Esophagus squamous epithelium (tissue), 5 donors: ENCODE measurements around the gene TSPAN4. TPM values are rescaled to one million over a fixed set of nuclear protein-coding genes. Genes with fewer than 3 reads are reported as not detected.

ENCODE experiments used
- DNase-seq: peaks from one replicate; lab custom pipeline; 2025; lab: John Stamatoyannopoulos, UW
- H3K27ac ChIP-seq, 4 donors: fragments of 200-600 bp; sonication (generic); one replicate each; pipeline ENCODE4 v1.5.1; 2016 to 2019; ENCODE audit warnings: mild to moderate bottlenecking in 1 of 4
- H3K27me3 ChIP-seq, 4 donors: fragments of 200-600 bp; sonication (generic); 1 replicate in 3 of 4; 2 replicates in 1 of 4; pipeline versions ENCODE4 v1.5.1 to v1.6.0; 2017 to 2021; ENCODE audit warnings: antibody characterized with exemption in 1 of 4
- H3K36me3 ChIP-seq, 3 donors: fragments of 200-600 bp; sonication (generic); one replicate each; pipeline ENCODE4 v1.5.1; 2016 to 2019
- H3K4me1 ChIP-seq, 3 donors: fragments of 200-600 bp; sonication (generic); one replicate each; pipeline ENCODE4 v1.5.1; 2017 to 2019
- H3K4me3 ChIP-seq, 4 donors: fragments of 200-600 bp; sonication (generic); 1 replicate in 3 of 4; 2 replicates in 1 of 4; pipeline ENCODE4 v1.5.1; 2016 to 2019; ENCODE audit warnings: mild to moderate bottlenecking in 2 of 4, moderate library complexity in 1 of 4
- H3K9me3 ChIP-seq, 3 donors: fragments of 200-600 bp; sonication (generic); one replicate each; pipeline ENCODE4 v1.5.1; 2016 to 2019
- CTCF ChIP-seq, 6 experiments: fragments of 450-650 bp in 4 of 6; fragments of 200-600 bp in 2 of 6; sonication (generic) in 2 of 6; IDR thresholded peaks; one replicate each; pipeline ENCODE4 v1.5.1; 2016 to 2019; ENCODE audit warnings: antibody characterized with exemption in 6 of 6, mild to moderate bottlenecking in 4 of 6, moderate library complexity in 4 of 6
- POLR2A ChIP-seq, 4 donors: fragments of 450-650 bp; IDR thresholded peaks; one replicate each; pipeline ENCODE4 v1.6.1; 2017; ENCODE audit warnings: antibody characterized with exemption in 4 of 4, mild to moderate bottlenecking in 4 of 4, moderate library complexity in 3 of 4
- WGBS, 2 donors: methylation state at CpG; one replicate each; pipeline ENCODE4 v1.1.5; 2018; 5-methylcytosine and 5-hydroxymethylcytosine counted together
- intact Hi-C: fragments of 100-400 bp; cut with DNase I; formaldehyde crosslinking; loops from one replicate; pipeline ENCODE4 v1.15.0; 2022
- total RNA-seq, 4 donors: library from RNA; depleted of rRNA; stranded (reverse); fragments of >200 nt; gene quantifications; one replicate each; pipeline ENCODE4 v1.1.0, GENCODE V29; 2016
- donor health status: DM: yes; HTN: yes; CAD: no.

TSPAN4 gene
- total RNA-seq, 4 donors from 2014 or later = 6.8 to 59.7 (median 19.0) TPM

GRCh38 chr11:905952-906351 lies 63.3 kb downstream of the TSPAN4 start:
- peaks cover 11 to 24% (median 11%) of the 10 kb centered on the region in 3 donors for H3K4me1 ChIP-seq
- TF ChIP-seq POLR2A (IDR thresholded peaks at IDR 0.05) (no peak), CTCF (IDR thresholded peaks at IDR 0.05) (no peak)
- no peaks in the 10 kb centered on the region for H3K27me3 ChIP-seq
- DNase-seq = no peak
- no peak overlapping the region for H3K4me3 ChIP-seq
- H3K36me3 ChIP-seq = peaks cover 28 to 41% (median 32%) of the 10 kb centered on the region in 3 donors
- no peaks in the 10 kb centered on the region for H3K9me3 ChIP-seq
- H3K27ac ChIP-seq = no peak overlapping the region
- intact Hi-C loops = no loop called here
- WGBS, 2 donors = 83 to 86% methylated on average over 5 to 6 of the region's 7 CpGs

DNA sequence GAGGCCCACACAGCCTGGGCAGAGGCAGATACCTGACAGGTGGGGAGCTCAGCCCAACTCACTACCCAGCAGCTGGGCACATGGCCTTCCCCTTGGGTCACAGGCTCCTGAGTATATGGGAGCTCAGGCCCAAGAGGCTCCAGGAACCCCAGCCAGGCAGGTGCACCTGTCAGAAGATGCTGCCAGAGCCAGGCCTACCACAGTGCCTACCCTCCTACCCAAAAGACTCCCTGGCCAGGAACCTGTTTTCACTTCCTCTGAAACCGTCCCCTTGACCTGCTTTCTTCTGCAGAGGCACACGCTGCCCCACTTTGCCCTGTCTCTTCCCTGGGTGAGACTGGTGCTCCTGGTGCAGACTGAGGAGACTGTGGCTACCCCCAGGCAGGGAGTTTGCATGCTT lies 65.0 kb downstream of the TSPAN4 start:
- no peak overlapping the region for H3K4me3 ChIP-seq
- H3K4me1 ChIP-seq = peaks cover 11 to 33% (median 15%) of the 10 kb centered on the region in 3 donors
- no peak for TF ChIP-seq POLR2A (IDR thresholded peaks at IDR 0.05)
- no peak for TF ChIP-seq CTCF (IDR thresholded peaks at IDR 0.05)
- H3K27me3 ChIP-seq = no peaks in the 10 kb centered on the region
- peaks cover 14 to 24% (median 18%) of the 10 kb centered on the region in 3 donors for H3K36me3 ChIP-seq
- no peaks in the 10 kb centered on the region for H3K9me3 ChIP-seq
- WGBS, 2 donors = 42 to 80% methylated on average over 1 to 2 of the region's 2 CpGs
- intact Hi-C loops = no loop called here
- H3K27ac ChIP-seq = no peak overlapping the region
- DNase-seq = no peak

- Histone ChIP-seq H3K27ac (no peak overlapping the region), H3K4me3 (no peak overlapping the region), H3K36me3 (peaks cover 8 to 18% (median 12%) of the 10 kb centered on the region in 3 donors), H3K27me3 (no peaks in the 10 kb centered on the region), H3K9me3 (no peaks in the 10 kb centered on the region), H3K4me1 (peaks cover 11 to 33% (median 15%) of the 10 kb centered on the region in 3 donors)
- no peak for DNase-seq
- 62% methylated on average over 2 to 5 of the region's 5 CpGs for WGBS, 2 donors
- intact Hi-C loops = no loop called here
- TF ChIP-seq CTCF (IDR thresholded peaks at IDR 0.05) = no peak
Measured at GRCh38 chr11:908273-908672, 65.6 kb downstream of the TSPAN4 start.

DNA sequence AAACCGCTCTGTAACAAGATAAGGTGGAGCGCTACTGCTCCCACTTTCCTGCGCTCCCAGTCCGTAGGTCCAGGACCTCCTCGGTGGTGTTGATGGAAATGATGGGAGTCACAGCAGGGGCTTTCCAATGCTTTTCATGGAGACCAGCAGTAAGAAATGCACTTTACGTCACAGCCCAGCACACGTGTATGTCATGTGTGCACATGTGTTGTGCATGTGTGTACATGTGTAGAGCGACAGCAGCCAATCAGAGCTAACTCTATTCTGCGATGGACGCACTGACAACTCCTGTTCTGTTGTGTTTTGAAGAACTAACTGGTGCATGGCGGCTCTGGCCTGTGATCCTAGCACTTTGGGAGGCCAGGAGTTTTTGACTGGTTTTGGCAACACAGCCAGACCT lies 66.8 kb downstream of the TSPAN4 start:
- peaks cover 11 to 33% (median 15%) of the 10 kb centered on the region in 3 donors for H3K4me1 ChIP-seq
- peak overlapping the region in 1 of 4 donors; percentile 95 for H3K4me3 ChIP-seq
- no peak overlapping the region for H3K27ac ChIP-seq
- H3K36me3 ChIP-seq = peaks cover 0 to 7% (median under 1%) of the 10 kb centered on the region in 3 donors
- 78 to 83% methylated on average over 5 to 10 of the region's 11 CpGs for WGBS, 2 donors
- no peak for DNase-seq
- no peaks in the 10 kb centered on the region for H3K9me3 ChIP-seq
- TF ChIP-seq CTCF (IDR thresholded peaks at IDR 0.05) = no peak
- intact Hi-C loops = no loop called here
- no peaks in the 10 kb centered on the region for H3K27me3 ChIP-seq

DNA sequence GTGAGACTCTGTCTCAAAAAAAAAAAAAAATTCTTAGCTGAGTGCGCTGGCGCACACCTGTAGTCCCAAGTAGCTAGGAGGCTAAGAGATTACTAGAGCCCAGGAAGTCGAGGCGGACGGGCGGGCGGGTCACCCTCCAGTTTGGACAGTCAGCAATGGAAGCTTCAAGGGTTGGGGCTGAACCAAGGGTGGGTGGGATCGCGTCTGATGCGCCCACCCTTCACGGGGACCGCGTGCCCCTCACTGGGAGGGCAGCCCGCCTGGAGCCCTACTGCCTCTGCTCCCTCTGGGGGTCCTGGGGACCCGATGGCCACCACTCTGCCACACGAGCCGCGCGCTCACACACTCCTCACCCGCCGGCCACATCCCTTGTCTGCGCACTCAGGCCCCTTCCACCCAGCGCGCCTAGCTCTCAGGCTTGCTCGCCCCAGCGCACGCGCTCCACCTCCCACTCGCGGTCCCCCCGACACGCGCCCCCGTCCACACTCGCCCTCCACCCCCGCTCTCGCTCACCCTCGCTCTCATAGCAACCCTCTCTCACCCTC lies 67.5 kb downstream of the TSPAN4 start:
- TF ChIP-seq CTCF (IDR thresholded peaks at IDR 0.05) (no peak), POLR2A (IDR thresholded peaks at IDR 0.05) (no peak)
- 2 to 4% methylated on average over 23 to 34 of the region's 38 CpGs for WGBS, 2 donors
- Histone ChIP-seq H3K4me3 (peak overlapping the region; percentile 80 to 95 (median 84)), H3K27ac (peak overlapping the region; percentile 86 to 97 (median 94)), H3K9me3 (no peaks in the 10 kb centered on the region), H3K36me3 (no peaks in the 10 kb centered on the region), H3K27me3 (no peaks in the 10 kb centered on the region), H3K4me1 (peaks cover 11 to 33% (median 15%) of the 10 kb centered on the region in 3 donors)
- no peak for DNase-seq
- intact Hi-C loops = no loop called here
